ENCODE results near the gene NEGR1. TPM values are rescaled to one million over a fixed set of nuclear protein-coding genes. Genes with fewer than 3 reads are reported as not detected.

Gene NEGR1
- total RNA-seq, 1 experiment from 2014 or later = 0.05 TPM

GRCh38 chr1:71809085-71809484, 473.3 kb downstream of the NEGR1 start:
- Histone ChIP-seq H3K9ac (ENCODE audit: low read length) (no peak overlapping the region), H4K20me1 (ENCODE audit: insufficient read depth) (no peaks in the 10 kb centered on the region), H3K9me2 (ENCODE audit: insufficient read depth) (no peaks in the 10 kb centered on the region), H3K36me3 (ENCODE audit: control insufficient read depth in 1 of 2, insufficient read depth in 2 of 2, low read length in 2 of 2) (no peaks in the 10 kb centered on the region), H3K27ac (ENCODE audit: low read depth, low read length) (no peak overlapping the region), H3K79me2 (ENCODE audit: insufficient read depth, low read length) (no peaks in the 10 kb centered on the region), H2AFZ (ENCODE audit: low read depth, low read length, poor library complexity, severe bottlenecking) (no peak overlapping the region), H3K4me1 (ENCODE audit: control insufficient read depth in 1 of 2, insufficient read depth in 2 of 2, low read length in 2 of 2) (no peaks in the 10 kb centered on the region), H3K4me3 (replicated peaks in 1 of 2; ENCODE audit: low read depth in 1 of 2, low read length in 2 of 2) (no peak overlapping the region), H3K9me3 (ENCODE audit: control insufficient read depth in 1 of 2, insufficient read depth in 1 of 2, low read depth in 1 of 2, low read length in 2 of 2) (peaks cover 0 to 5% of the 10 kb centered on the region in 2 experiments; a peak in 1 of 4 replicates), H3K27me3 (ENCODE audit: insufficient read depth, low read length) (no peaks in the 10 kb centered on the region), H3K4me2 (ENCODE audit: low read length) (no peak overlapping the region)
- RAD21 ChIA-PET (ENCODE audit: low non-redundant PET in 1 of 2, low total read pairs in 2 of 2, uncharacterized antibody in 2 of 2, unreplicated experiment in 2 of 2) = no interaction called here
- BruUV-seq (replicated peaks) = no TSS peak
- no peak for DNase-seq (ENCODE audit: low read depth, low spot score)
- intact Hi-C loops (cut with micrococcal nuclease) = no loop called here
- POLR2A ChIA-PET = no interaction called here
- TF ChIP-seq CTCF (IDR thresholded peaks at IDR 0.05 in 2 of 3, conservative IDR thresholded peaks at IDR 0.05 in 1 of 3; ENCODE audit: borderline replicate concordance in 1 of 3, insufficient read depth in 1 of 3, low read depth in 2 of 3, low read length in 2 of 3) (no peak), POLR2A (IDR thresholded peaks at IDR 0.05; ENCODE audit: borderline replicate concordance, extremely low read depth, insufficient read depth, insufficient read length) (no peak), EZH2phosphoT487 (IDR thresholded peaks at IDR 0.05; ENCODE audit: borderline replicate concordance) (no peak), YY1 (IDR thresholded peaks at IDR 0.05; ENCODE audit: extremely low read depth, insufficient replicate concordance, low read depth, low read length) (no peak), CBX3 (IDR thresholded peaks at IDR 0.05; ENCODE audit: low read depth) (no peak), SRF (IDR thresholded peaks at IDR 0.05; ENCODE audit: low read depth) (no peak), ATF3 (IDR thresholded peaks at IDR 0.05) (no peak), POLR2AphosphoS5 (IDR thresholded peaks at IDR 0.05; ENCODE audit: low read depth, low read length) (no peak), SP1 (IDR thresholded peaks at IDR 0.05; ENCODE audit: low read depth) (no peak), FOSL1 (IDR thresholded peaks at IDR 0.05; ENCODE audit: low read depth) (no peak), CEBPB (IDR thresholded peaks at IDR 0.05; ENCODE audit: low read depth) (no peak), SIN3A (IDR thresholded peaks at IDR 0.05; ENCODE audit: low read depth) (no peak), EGR1 (IDR thresholded peaks at IDR 0.05; ENCODE audit: low read depth) (no peak), EZH2 (IDR thresholded peaks at IDR 0.05) (no peak), ELF1 (IDR thresholded peaks at IDR 0.05; ENCODE audit: borderline replicate concordance, low read depth) (no peak)
- CTCF ChIA-PET = no interaction called here
- no peak for ATAC-seq
